GM11168 (cell line): Measurements from ENCODE around the gene DGKH.
"Not testable (repeated sequence)": the region's sequence is repeated elsewhere in the genome, so short reads cannot be mapped to it uniquely, and the experiment has no call there.

ENCODE experiments used
- in situ Hi-C: fragments of 300-500 bp; cut with MboI; formaldehyde crosslinking; loops from one replicate; pipeline ENCODE4 v1.12.0; 2022; ENCODE audit warnings: low sequenced_read_pairs; ENCODE audit not compliant: unreplicated experiment

The DGKH gene

GRCh38 chr13:42066542-42066941 lies 18.1 kb downstream of the DGKH start:
- in situ Hi-C loops = no loop called here

GRCh38 chr13:42068886-42069285 lies 20.4 kb downstream of the DGKH start:
- in situ Hi-C loops = no loop called here

GRCh38 chr13:42070599-42070998 lies 22.2 kb downstream of the DGKH start:
- in situ Hi-C loops = not testable (repeated sequence)

- in situ Hi-C loops = not testable (repeated sequence)
These were observed 22.7 kb downstream of the DGKH start for GRCh38 chr13:42071179-42071578.

GRCh38 chr13:42071672-42072419 lies 23.4 kb downstream of the DGKH start:
- in situ Hi-C loops = no loop called here

GRCh38 chr13:42073683-42074082 lies 25.2 kb downstream of the DGKH start:
- in situ Hi-C loops = no loop called here

GRCh38 chr13:42075517-42075916 lies 27.1 kb downstream of the DGKH start:
- in situ Hi-C loops = no loop called here

- in situ Hi-C loops = no loop called here
These were observed 27.9 kb downstream of the DGKH start for GRCh38 chr13:42076309-42076713.

GRCh38 chr13:42078128-42078808 lies 29.8 kb downstream of the DGKH start:
- in situ Hi-C loops = no loop called here

GRCh38 chr13:42083138-42083770 lies 34.8 kb downstream of the DGKH start:
- in situ Hi-C loops = no loop called here

GRCh38 chr13:42084722-42085121 lies 36.3 kb downstream of the DGKH start:
- in situ Hi-C loops = no loop called here

GRCh38 chr13:42086582-42086981 lies 38.1 kb downstream of the DGKH start:
- in situ Hi-C loops = no loop called here

GRCh38 chr13:42094516-42095040 lies 46.1 kb downstream of the DGKH start:
- in situ Hi-C loops = loop anchor here (5.0 kb wide), 1 partner anchor 187 kb away; no protein-coding TSS in a partner anchor

- in situ Hi-C loops = loop anchor here (5.0 kb wide), 1 partner anchor 189 kb away; no protein-coding TSS in a partner anchor
These were observed 47.8 kb downstream of the DGKH start for GRCh38 chr13:42096222-42096621.

- in situ Hi-C loops = loop anchor here (5.0 to 25.0 kb wide), 3 partner anchors 193 to 688 kb away; no protein-coding TSS in a partner anchor
These were observed 51.7 kb downstream of the DGKH start for GRCh38 chr13:42099962-42100675.

- in situ Hi-C loops = loop anchor here (5.0 to 25.0 kb wide), 2 partner anchors 434 to 689 kb away; no protein-coding TSS in a partner anchor
These were observed 52.5 kb downstream of the DGKH start for GRCh38 chr13:42100960-42101359.

GRCh38 chr13:42101821-42102585 lies 53.6 kb downstream of the DGKH start:
- in situ Hi-C loops = loop anchor here (5.0 to 25.0 kb wide), 2 partner anchors 435 to 690 kb away; no protein-coding TSS in a partner anchor

GRCh38 chr13:42102961-42103865 lies 54.8 kb downstream of the DGKH start:
- in situ Hi-C loops = loop anchor here (5.0 to 25.0 kb wide), 2 partner anchors 436 to 691 kb away; no protein-coding TSS in a partner anchor
